ENCODE results near the gene NOL3. TPM values are rescaled to one million over a fixed set of nuclear protein-coding genes. Genes with fewer than 3 reads are reported as not detected.

Gene NOL3
- total RNA-seq, 1 experiment from 2014 or later: 8.5 TPM

DNA sequence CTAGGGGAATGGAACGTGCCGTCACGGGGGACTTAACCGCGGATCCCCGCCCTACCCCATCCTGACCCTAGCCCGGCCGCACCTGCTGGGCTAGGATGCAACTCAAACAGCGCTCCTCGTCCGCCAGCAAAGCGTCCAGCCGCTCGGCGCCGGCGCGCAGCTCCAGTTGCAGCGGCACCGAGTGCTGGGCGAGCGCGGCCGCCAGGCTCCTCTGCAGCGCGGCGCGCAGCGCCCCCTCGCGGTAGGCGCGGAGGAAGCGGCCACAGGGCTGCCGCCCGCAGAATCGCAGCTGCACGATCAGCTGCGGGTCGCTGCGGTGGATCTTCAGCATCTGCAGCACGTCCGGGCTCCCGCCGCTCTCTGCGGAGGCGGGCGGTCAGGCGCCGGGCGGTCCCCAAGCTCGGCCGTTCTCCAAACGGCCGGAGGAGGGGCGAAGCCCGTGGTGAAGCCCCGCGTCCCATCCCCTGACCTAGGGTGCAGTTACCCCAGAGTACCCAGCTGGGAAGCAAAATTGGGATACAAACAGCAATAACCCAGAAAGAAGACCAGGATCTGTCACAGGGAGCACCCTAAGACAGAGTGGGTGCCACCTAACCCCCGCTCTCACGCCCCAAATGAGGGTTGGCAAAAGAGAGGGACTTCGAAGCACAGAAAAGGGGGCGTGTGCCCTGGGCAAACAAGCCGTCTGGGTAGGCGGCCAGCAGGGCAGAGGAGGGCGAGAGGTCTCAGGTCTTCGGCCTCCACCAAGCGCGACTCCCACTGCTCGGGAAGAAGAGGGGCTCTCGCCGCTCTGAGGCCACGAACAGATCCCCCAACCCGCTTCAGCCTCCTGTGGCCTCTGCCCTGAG, 14.8 kb upstream of the NOL3 start (continued):
- no peak for TF ChIP-seq MYBL2 (CRISPR knock-in tag; IDR thresholded peaks at IDR 0.05)
- no peak for TF ChIP-seq CBFB (CRISPR knock-in tag; IDR thresholded peaks at IDR 0.05; ENCODE audit: low read depth)
- TF ChIP-seq ETV6 (CRISPR knock-in tag; IDR thresholded peaks at IDR 0.05): peak; percentile 75; the same call in 1 of the 2 replicates
- no peak for TF ChIP-seq JUN (CRISPR knock-in tag; IDR thresholded peaks at IDR 0.05)
- TF ChIP-seq KAT7 (CRISPR knock-in tag; IDR thresholded peaks at IDR 0.05; ENCODE audit: borderline replicate concordance): peak; percentile 62; the same call in 1 of the 2 replicates

DNA sequence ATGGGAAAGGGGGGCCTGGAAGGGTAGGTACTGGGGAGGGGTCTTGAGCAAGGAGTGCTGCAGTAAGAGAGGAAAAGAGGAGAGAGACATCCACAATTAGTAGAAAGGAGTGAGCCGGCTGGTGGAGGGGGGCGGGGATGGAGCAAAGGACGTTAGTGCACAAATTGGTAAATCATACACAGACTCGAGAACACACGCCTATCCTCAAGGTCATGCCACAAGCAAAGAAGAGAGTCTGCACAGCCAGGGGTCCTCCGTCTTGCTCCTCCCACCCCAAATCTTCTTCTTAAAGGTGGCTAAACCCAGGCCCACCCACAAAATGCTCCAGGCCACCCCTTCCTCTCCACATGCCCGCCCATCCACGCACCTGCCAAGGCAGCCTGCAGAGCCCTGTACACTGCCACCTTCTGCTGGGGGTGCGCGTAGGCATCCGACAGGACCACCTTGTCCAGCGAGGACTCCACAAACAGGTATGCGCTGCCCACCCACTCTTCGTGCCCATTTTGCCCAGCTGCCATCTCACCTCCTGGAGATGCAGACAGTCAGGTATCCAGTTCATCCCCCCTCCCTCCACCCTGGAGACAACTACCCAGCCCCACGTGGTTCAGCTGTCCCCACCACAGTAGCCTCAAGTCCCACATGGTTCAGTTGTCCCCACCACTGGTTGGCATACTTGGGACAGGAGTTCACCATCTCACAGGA, 14.0 kb upstream of the NOL3 start:
- CTCF ChIA-PET: interaction anchor here (1.2 to 15.3 kb wide), 19 partner anchors 13 to 272 kb away, joined by 5 to 386 read pairs (median 11); partner anchors contain the start of genes CES3, E2F4, HSF4 and MATCAP1
- no peak for DNase-seq (ENCODE audit: low spot score)
- Mint-ChIP-seq H3K27me3 (ENCODE audit: low read depth) (peaks cover 100% of the 10 kb centered on the region), H3K4me3 (no peak overlapping the region; the same call in 1 of the 2 replicates), H3K9me3 (no peaks in the 10 kb centered on the region), H3K27ac (no peak overlapping the region), H3K36me3 (peaks cover 2% of the 10 kb centered on the region; the same call in 1 of the 2 replicates), H3K4me1 (peaks cover 21% of the 10 kb centered on the region)
- ATAC-seq: no peak
- TF ChIP-seq GTF2I (CRISPR knock-in tag; conservative IDR thresholded peaks at IDR 0.05) (no peak), ESRRA (CRISPR knock-in tag; IDR thresholded peaks at IDR 0.05; ENCODE audit: borderline replicate concordance) (no peak), ELF4 (CRISPR knock-in tag; IDR thresholded peaks at IDR 0.05; ENCODE audit: low read depth) (no peak), ATF1 (CRISPR knock-in tag; IDR thresholded peaks at IDR 0.05) (no peak)
- TF ChIP-seq, protein P1, sequence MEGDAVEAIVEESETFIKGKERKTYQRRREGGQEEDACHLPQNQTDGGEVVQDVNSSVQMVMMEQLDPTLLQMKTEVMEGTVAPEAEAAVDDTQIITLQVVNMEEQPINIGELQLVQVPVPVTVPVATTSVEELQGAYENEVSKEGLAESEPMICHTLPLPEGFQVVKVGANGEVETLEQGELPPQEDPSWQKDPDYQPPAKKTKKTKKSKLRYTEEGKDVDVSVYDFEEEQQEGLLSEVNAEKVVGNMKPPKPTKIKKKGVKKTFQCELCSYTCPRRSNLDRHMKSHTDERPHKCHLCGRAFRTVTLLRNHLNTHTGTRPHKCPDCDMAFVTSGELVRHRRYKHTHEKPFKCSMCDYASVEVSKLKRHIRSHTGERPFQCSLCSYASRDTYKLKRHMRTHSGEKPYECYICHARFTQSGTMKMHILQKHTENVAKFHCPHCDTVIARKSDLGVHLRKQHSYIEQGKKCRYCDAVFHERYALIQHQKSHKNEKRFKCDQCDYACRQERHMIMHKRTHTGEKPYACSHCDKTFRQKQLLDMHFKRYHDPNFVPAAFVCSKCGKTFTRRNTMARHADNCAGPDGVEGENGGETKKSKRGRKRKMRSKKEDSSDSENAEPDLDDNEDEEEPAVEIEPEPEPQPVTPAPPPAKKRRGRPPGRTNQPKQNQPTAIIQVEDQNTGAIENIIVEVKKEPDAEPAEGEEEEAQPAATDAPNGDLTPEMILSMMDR (IDR thresholded peaks at IDR 0.05): 0 out of 2 replicates have a peak, but pooled peaks have one; percentile 10
- POLR2A ChIA-PET: no interaction called here

DNA sequence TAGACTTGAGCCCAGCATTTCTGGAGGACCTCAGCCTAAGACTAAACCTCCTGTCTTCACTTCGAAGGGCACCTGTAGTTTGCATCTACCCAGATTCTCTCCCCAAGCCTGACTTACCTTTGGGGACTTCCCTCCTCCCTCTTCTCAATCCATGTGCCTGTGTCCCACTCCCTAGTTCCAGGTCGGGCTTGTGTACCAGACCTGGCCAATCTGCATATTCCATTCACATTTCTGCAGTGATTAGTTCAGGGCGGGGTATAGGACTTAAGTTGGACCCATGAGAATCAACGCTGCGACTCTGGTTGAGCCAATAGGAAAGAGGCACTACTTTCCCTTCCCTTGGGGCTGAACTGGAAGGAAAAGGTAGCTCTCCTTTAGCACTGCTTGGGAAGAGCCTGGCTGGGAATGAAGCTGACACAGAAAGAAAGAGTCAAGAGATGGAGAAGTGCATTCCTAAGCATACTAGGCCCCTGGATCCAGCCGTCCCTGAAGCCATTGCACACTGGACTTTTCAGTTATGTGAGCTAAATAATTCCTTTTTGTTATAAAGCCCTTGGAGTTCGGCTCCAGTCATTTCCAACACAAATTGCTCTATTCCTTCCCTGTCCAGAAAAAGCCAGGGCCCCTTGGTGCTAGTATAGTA, 13.1 kb upstream of the NOL3 start:
- H3K27me3 Mint-ChIP-seq (ENCODE audit: low read depth): peaks cover 100% of the 10 kb centered on the region
- no peak overlapping the region for H3K27ac Mint-ChIP-seq
- no peak overlapping the region for H3K4me3 Mint-ChIP-seq
- DNase-seq (ENCODE audit: low spot score) (no peak), ATAC-seq (no peak)
- peaks cover 2% of the 10 kb centered on the region; the same call in 1 of the 2 replicates for H3K36me3 Mint-ChIP-seq
- TF ChIP-seq CREB1 (CRISPR knock-in tag; IDR thresholded peaks at IDR 0.05) (no peak), KAT7 (CRISPR knock-in tag; IDR thresholded peaks at IDR 0.05; ENCODE audit: borderline replicate concordance) (no peak), ZNF671 (CRISPR knock-in tag; IDR thresholded peaks at IDR 0.05) (no peak), MYBL2 (CRISPR knock-in tag; IDR thresholded peaks at IDR 0.05) (no peak), NFATC4 (CRISPR knock-in tag; IDR thresholded peaks at IDR 0.05) (no peak), ZNF416 (CRISPR knock-in tag; IDR thresholded peaks at IDR 0.05) (no peak)
- TF ChIP-seq, protein P2, sequence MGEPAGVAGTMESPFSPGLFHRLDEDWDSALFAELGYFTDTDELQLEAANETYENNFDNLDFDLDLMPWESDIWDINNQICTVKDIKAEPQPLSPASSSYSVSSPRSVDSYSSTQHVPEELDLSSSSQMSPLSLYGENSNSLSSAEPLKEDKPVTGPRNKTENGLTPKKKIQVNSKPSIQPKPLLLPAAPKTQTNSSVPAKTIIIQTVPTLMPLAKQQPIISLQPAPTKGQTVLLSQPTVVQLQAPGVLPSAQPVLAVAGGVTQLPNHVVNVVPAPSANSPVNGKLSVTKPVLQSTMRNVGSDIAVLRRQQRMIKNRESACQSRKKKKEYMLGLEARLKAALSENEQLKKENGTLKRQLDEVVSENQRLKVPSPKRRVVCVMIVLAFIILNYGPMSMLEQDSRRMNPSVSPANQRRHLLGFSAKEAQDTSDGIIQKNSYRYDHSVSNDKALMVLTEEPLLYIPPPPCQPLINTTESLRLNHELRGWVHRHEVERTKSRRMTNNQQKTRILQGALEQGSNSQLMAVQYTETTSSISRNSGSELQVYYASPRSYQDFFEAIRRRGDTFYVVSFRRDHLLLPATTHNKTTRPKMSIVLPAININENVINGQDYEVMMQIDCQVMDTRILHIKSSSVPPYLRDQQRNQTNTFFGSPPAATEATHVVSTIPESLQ (CRISPR knock-in tag; IDR thresholded peaks at IDR 0.05): no peak
- TF ChIP-seq, protein P3, sequence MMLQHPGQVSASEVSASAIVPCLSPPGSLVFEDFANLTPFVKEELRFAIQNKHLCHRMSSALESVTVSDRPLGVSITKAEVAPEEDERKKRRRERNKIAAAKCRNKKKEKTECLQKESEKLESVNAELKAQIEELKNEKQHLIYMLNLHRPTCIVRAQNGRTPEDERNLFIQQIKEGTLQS (CRISPR knock-in tag; conservative IDR thresholded peaks at IDR 0.05): no peak
- TF ChIP-seq, protein P4, sequence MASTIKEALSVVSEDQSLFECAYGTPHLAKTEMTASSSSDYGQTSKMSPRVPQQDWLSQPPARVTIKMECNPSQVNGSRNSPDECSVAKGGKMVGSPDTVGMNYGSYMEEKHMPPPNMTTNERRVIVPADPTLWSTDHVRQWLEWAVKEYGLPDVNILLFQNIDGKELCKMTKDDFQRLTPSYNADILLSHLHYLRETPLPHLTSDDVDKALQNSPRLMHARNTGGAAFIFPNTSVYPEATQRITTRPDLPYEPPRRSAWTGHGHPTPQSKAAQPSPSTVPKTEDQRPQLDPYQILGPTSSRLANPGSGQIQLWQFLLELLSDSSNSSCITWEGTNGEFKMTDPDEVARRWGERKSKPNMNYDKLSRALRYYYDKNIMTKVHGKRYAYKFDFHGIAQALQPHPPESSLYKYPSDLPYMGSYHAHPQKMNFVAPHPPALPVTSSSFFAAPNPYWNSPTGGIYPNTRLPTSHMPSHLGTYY (CRISPR knock-in tag; IDR thresholded peaks at IDR 0.05): no peak
- TF ChIP-seq, protein P5, sequence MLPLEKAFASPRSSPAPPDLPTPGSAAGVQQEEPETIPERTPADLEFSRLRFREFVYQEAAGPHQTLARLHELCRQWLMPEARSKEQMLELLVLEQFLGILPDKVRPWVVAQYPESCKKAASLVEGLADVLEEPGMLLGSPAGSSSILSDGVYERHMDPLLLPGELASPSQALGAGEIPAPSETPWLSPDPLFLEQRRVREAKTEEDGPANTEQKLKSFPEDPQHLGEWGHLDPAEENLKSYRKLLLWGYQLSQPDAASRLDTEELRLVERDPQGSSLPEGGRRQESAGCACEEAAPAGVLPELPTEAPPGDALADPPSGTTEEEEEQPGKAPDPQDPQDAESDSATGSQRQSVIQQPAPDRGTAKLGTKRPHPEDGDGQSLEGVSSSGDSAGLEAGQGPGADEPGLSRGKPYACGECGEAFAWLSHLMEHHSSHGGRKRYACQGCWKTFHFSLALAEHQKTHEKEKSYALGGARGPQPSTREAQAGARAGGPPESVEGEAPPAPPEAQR (CRISPR knock-in tag; IDR thresholded peaks at IDR 0.05): no peak
- CTCF ChIA-PET: interaction anchor here (0.7 to 15.3 kb wide), 5 partner anchors 12 to 196 kb away, joined by 3 to 386 read pairs (median 5); partner anchors contain the start of genes CES3, HSF4 and NOL3
- H3K4me1 Mint-ChIP-seq: peaks cover 21% of the 10 kb centered on the region
- POLR2A ChIA-PET: no interaction called here
- no peaks in the 10 kb centered on the region for H3K9me3 Mint-ChIP-seq
